Esophagus muscularis mucosa (tissue), 4 donors: Measurements from ENCODE around the gene PACSIN2. TPM values are rescaled to one million over a fixed set of nuclear protein-coding genes. Genes with fewer than 3 reads are reported as not detected.

Experiments
- DNase-seq: peaks from one replicate; pipeline ENCODE4 v3.0.0-alpha.2; 2017; ENCODE audit errors: extremely low spot score
- H3K27ac ChIP-seq, 4 donors: fragments of 200-600 bp; sonication (generic); replicated peaks in 1 of 4; 1 replicate in 3 of 4; 2 replicates in 1 of 4; pipeline ENCODE4 v1.5.1; 2016 to 2019; ENCODE audit warnings: mild to moderate bottlenecking in 1 of 4
- H3K27me3 ChIP-seq, 4 donors: fragments of 200-600 bp; sonication (generic); one replicate each; pipeline versions ENCODE4 v1.5.1 to v1.6.0; 2016 to 2019
- H3K36me3 ChIP-seq, 4 donors: fragments of 200-600 bp; sonication (generic); one replicate each; pipeline ENCODE4 v1.5.1; 2016 to 2019
- H3K4me1 ChIP-seq, 4 donors: fragments of 200-600 bp; sonication (generic); one replicate each; pipeline ENCODE4 v1.5.1; 2016 to 2019
- H3K4me3 ChIP-seq, 4 donors: fragments of 200-600 bp; sonication (generic); 1 replicate in 2 of 4; 2 replicates in 2 of 4; pipeline ENCODE4 v1.5.1; 2016 to 2019; ENCODE audit warnings: mild to moderate bottlenecking in 4 of 4, moderate library complexity in 1 of 4
- H3K9me3 ChIP-seq, 4 donors: fragments of 200-600 bp; sonication (generic); 1 replicate in 3 of 4; 2 replicates in 1 of 4; pipeline ENCODE4 v1.5.1; 2016 to 2019
- EP300 ChIP-seq: sonication (generic); formaldehyde crosslinking; IDR thresholded peaks from one replicate; pipeline ENCODE4 v1.6.1; 2017; ENCODE audit warnings: antibody characterized with exemption
- POLR2A ChIP-seq: fragments of 450-650 bp; IDR thresholded peaks from one replicate; pipeline ENCODE4 v1.6.1; 2017; ENCODE audit warnings: antibody characterized with exemption, moderate library complexity, mild to moderate bottlenecking, low read depth
- POLR2AphosphoS5 ChIP-seq, 2 donors: sonication (generic); formaldehyde crosslinking; IDR thresholded peaks; one replicate each; pipeline ENCODE4 v1.6.1; 2017; ENCODE audit warnings: antibody characterized with exemption in 2 of 2
- WGBS: methylation state at CpG from one replicate; pipeline ENCODE4 v1.1.5; 2018; 5-methylcytosine and 5-hydroxymethylcytosine counted together
- intact Hi-C: fragments of 100-400 bp; cut with DNase I; formaldehyde crosslinking; loops from one replicate; pipeline ENCODE4 v1.15.1; 2023
- total RNA-seq, 4 donors: library from RNA; depleted of rRNA; stranded (reverse); fragments of >200 nt; gene quantifications; one replicate each; pipeline versions ENCODE4 v1.1.0 to v1.2.1, GENCODE V29; 2016
- TF ChIP-seq, protein P1 (sequence below), 3 experiments: fragments of 200-600 bp in 2 of 3; fragments of 450-650 bp in 1 of 3; sonication (generic) in 2 of 3; IDR thresholded peaks; one replicate each; pipeline ENCODE4 v1.5.1; 2017 to 2019; ENCODE audit warnings: antibody characterized with exemption in 3 of 3, mild to moderate bottlenecking in 2 of 3, moderate library complexity in 1 of 3

Gene PACSIN2
- total RNA-seq, 4 donors from 2014 or later: 91.1 to 147 (median 116) TPM

GRCh38 chr22:42881298-42881697 lies 133.7 kb downstream of the PACSIN2 start:
- Histone ChIP-seq H3K27ac (no peak overlapping the region), H3K36me3 (peaks cover 82 to 100% (median 100%) of the 10 kb centered on the region in 4 donors), H3K4me3 (no peak overlapping the region), H3K4me1 (peaks cover 0 to 17% (median 5%) of the 10 kb centered on the region in 4 donors), H3K27me3 (no peaks in the 10 kb centered on the region), H3K9me3 (no peaks in the 10 kb centered on the region)
- 79% methylated on average over 4 of the region's 12 CpGs for WGBS
- TF ChIP-seq, protein P1, sequence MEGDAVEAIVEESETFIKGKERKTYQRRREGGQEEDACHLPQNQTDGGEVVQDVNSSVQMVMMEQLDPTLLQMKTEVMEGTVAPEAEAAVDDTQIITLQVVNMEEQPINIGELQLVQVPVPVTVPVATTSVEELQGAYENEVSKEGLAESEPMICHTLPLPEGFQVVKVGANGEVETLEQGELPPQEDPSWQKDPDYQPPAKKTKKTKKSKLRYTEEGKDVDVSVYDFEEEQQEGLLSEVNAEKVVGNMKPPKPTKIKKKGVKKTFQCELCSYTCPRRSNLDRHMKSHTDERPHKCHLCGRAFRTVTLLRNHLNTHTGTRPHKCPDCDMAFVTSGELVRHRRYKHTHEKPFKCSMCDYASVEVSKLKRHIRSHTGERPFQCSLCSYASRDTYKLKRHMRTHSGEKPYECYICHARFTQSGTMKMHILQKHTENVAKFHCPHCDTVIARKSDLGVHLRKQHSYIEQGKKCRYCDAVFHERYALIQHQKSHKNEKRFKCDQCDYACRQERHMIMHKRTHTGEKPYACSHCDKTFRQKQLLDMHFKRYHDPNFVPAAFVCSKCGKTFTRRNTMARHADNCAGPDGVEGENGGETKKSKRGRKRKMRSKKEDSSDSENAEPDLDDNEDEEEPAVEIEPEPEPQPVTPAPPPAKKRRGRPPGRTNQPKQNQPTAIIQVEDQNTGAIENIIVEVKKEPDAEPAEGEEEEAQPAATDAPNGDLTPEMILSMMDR (IDR thresholded peaks at IDR 0.05): no peak
- TF ChIP-seq EP300 (no peak), POLR2AphosphoS5 (IDR thresholded peaks at IDR 0.05) (no peak), POLR2A (no peak)
- DNase-seq: no peak
- intact Hi-C loops: no loop called here

DNA sequence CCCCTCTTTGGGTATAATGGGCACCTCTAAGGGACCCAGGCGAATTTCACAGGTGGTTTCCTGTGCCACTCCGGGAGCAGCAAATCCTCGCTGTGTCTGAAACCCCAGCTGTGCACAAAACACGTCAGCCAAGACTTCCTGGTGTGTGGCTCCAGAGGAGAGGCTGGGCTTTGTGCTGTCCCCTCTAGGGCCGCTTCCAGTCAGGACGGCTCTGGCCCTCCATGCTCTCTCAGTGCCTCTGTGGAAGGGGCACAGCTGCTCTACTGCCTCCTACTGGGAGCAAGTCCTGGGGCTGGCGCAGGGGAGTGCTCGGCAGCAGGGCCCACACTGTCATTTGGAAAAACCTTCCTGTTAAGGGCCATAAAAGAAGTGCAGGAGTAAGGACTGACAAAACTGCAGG lies 134.1 kb downstream of the PACSIN2 start:
- DNase-seq: no peak
- WGBS: 79% methylated on average over 4 of the region's 8 CpGs
- intact Hi-C loops: no loop called here

DNA sequence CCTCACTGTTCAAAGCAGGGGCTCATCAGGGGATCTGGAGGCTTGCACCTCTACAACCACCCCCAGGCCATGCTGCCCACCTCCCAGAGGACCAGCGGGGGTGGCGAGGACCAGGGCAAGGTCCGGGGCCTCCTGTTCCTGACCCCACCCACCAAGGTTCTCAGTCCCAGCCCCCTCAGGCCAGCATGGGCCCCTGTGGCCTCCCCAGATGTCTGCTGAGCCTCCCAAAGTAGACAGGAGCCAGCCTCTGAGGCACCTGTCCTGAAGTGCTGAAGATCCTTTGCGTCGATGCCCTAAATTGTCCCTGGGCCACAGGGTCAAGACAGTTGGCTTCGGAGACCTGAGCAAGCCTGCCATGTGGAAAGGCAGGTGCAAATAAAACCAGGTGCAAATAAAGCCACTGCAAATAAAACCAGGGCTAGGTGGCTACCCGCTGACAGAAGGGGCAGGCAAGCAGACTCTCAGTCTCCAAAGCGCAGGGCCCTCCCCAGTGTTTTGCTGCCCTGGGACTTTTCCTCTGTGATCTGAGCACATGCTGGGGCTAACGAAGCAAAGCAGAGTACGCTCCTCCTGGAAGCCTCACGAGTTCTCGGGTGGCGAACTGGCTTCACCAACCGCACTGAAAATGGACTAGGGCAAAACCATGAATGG lies 135.5 kb downstream of the PACSIN2 start:
- intact Hi-C loops: no loop called here

More for the DNA sequence above, 134.1 kb downstream of the PACSIN2 start:
- Histone ChIP-seq H3K4me3 (no peak overlapping the region), H3K4me1 (peaks cover 0 to 15% (median 4%) of the 10 kb centered on the region in 4 donors), H3K27ac (no peak overlapping the region), H3K9me3 (no peaks in the 10 kb centered on the region), H3K27me3 (no peaks in the 10 kb centered on the region), H3K36me3 (peaks cover 84 to 100% (median 100%) of the 10 kb centered on the region in 4 donors)
- TF ChIP-seq POLR2AphosphoS5 (IDR thresholded peaks at IDR 0.05) (no peak), EP300 (no peak), POLR2A (no peak)
- TF ChIP-seq, protein P1 (IDR thresholded peaks at IDR 0.05): no peak

GRCh38 chr22:42878561-42879305 lies 136.2 kb downstream of the PACSIN2 start:
- H3K4me1 ChIP-seq: peaks cover 0 to 10% (median 0%) of the 10 kb centered on the region in 4 donors
- no peaks in the 10 kb centered on the region for H3K9me3 ChIP-seq
- no peak overlapping the region for H3K4me3 ChIP-seq
- TF ChIP-seq, protein P1 (IDR thresholded peaks at IDR 0.05): no peak
- TF ChIP-seq POLR2AphosphoS5 (IDR thresholded peaks at IDR 0.05): no peak
- no peak for TF ChIP-seq POLR2A
- TF ChIP-seq EP300: no peak
- 82% methylated on average over 15 of the region's 22 CpGs for WGBS
- no peak for DNase-seq
- H3K27me3 ChIP-seq: no peaks in the 10 kb centered on the region
- peaks cover 81 to 100% (median 100%) of the 10 kb centered on the region in 4 donors for H3K36me3 ChIP-seq
- intact Hi-C loops: no loop called here
- H3K27ac ChIP-seq: no peak overlapping the region

More for the DNA sequence above, 135.5 kb downstream of the PACSIN2 start:
- H3K27ac ChIP-seq: no peak overlapping the region
- TF ChIP-seq, protein P1 (IDR thresholded peaks at IDR 0.05): no peak
- TF ChIP-seq POLR2A (no peak), EP300 (no peak), POLR2AphosphoS5 (IDR thresholded peaks at IDR 0.05) (no peak)
- H3K36me3 ChIP-seq: peaks cover 84 to 100% (median 100%) of the 10 kb centered on the region in 4 donors
- peaks cover 0 to 10% (median 0%) of the 10 kb centered on the region in 4 donors for H3K4me1 ChIP-seq
- no peaks in the 10 kb centered on the region for H3K27me3 ChIP-seq
- no peak for DNase-seq
- H3K4me3 ChIP-seq: no peak overlapping the region
- H3K9me3 ChIP-seq: no peaks in the 10 kb centered on the region
- 100% methylated on average over 5 of the region's 14 CpGs for WGBS
